ENCODE results near the gene SDC4.

GRCh38 chr20:45282700-45283550, 65.3 kb downstream of the SDC4 start:
- TF ChIP-seq POLR2A (IDR thresholded peaks at IDR 0.05) (no peak), POLR2AphosphoS5 (IDR thresholded peaks at IDR 0.05) (no peak), EP300 (IDR thresholded peaks at IDR 0.05) (no peak)
- TF ChIP-seq, protein P1, sequence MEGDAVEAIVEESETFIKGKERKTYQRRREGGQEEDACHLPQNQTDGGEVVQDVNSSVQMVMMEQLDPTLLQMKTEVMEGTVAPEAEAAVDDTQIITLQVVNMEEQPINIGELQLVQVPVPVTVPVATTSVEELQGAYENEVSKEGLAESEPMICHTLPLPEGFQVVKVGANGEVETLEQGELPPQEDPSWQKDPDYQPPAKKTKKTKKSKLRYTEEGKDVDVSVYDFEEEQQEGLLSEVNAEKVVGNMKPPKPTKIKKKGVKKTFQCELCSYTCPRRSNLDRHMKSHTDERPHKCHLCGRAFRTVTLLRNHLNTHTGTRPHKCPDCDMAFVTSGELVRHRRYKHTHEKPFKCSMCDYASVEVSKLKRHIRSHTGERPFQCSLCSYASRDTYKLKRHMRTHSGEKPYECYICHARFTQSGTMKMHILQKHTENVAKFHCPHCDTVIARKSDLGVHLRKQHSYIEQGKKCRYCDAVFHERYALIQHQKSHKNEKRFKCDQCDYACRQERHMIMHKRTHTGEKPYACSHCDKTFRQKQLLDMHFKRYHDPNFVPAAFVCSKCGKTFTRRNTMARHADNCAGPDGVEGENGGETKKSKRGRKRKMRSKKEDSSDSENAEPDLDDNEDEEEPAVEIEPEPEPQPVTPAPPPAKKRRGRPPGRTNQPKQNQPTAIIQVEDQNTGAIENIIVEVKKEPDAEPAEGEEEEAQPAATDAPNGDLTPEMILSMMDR (IDR thresholded peaks at IDR 0.05): no peak

Measured in stomach (tissue), 4 donors.